ENCODE data around the gene LIPK. TPM values are rescaled to one million over a fixed set of nuclear protein-coding genes. Genes with fewer than 3 reads are reported as not detected.
"Not testable (repeated sequence)": the region's sequence is repeated elsewhere in the genome, so short reads cannot be mapped to it uniquely, and the experiment has no call there.

LIPK gene
- total RNA-seq, 1 donor from 2014 or later: not detected

- Mint-ChIP-seq H3K4me1 (ENCODE audit: low read depth, unreplicated experiment) (peaks cover 21% of the 10 kb centered on the region), H3K9me3 (ENCODE audit: unreplicated experiment) (no peaks in the 10 kb centered on the region), H3K4me3 (ENCODE audit: unreplicated experiment) (no peak overlapping the region), H3K27me3 (ENCODE audit: low read depth, unreplicated experiment) (peaks cover 4% of the 10 kb centered on the region), H3K27ac (ENCODE audit: unreplicated experiment) (no peak overlapping the region), H3K36me3 (ENCODE audit: low read depth, unreplicated experiment) (no peaks in the 10 kb centered on the region)
- no peak for TF ChIP-seq EZH2 (IDR thresholded peaks at IDR 0.05; ENCODE audit: insufficient read depth, low read length)
- TF ChIP-seq CTCF (IDR thresholded peaks at IDR 0.05; ENCODE audit: insufficient read depth, low read depth, low read length): no peak
- H4K20me1 ChIP-seq (ENCODE audit: insufficient read depth, low read length): no peaks in the 10 kb centered on the region
- no peak overlapping the region for H2AFZ ChIP-seq (ENCODE audit: low read depth, low read length)
- no peak overlapping the region for H3K27ac ChIP-seq (ENCODE audit: low read depth, low read length)
- H3K9me3 ChIP-seq (ENCODE audit: insufficient read depth, low read depth, low read length): no peaks in the 10 kb centered on the region
- no peaks in the 10 kb centered on the region for H3K27me3 ChIP-seq (ENCODE audit: insufficient read depth, low read length)
- peak overlapping the region; percentile 18 for H3K4me2 ChIP-seq (ENCODE audit: low read length)
- peaks cover 21% of the 10 kb centered on the region for H3K4me1 ChIP-seq (ENCODE audit: insufficient read depth, low read length)
- H3K79me2 ChIP-seq (ENCODE audit: insufficient read depth, low read length): no peaks in the 10 kb centered on the region
- H3K9ac ChIP-seq (ENCODE audit: low read length): no peak overlapping the region
- no peaks in the 10 kb centered on the region for H3K36me3 ChIP-seq (ENCODE audit: insufficient read depth, low read length)
- FAIRE-seq (no peak), DNase-seq (ENCODE audit: low read depth) (peak; percentile 86)
- no peak overlapping the region for H3K4me3 ChIP-seq (ENCODE audit: insufficient read depth, low read depth, low read length)
Observed at GRCh38 chr10:88702848-88703597, 3.0 kb upstream of the LIPK start.

- H3K27ac Mint-ChIP-seq (ENCODE audit: unreplicated experiment): peak overlapping the region; percentile 54
- no peaks in the 10 kb centered on the region for H3K36me3 ChIP-seq (ENCODE audit: insufficient read depth, low read length)
- no peaks in the 10 kb centered on the region for H3K9me3 ChIP-seq (ENCODE audit: insufficient read depth, low read depth, low read length)
- peak; percentile 87 for DNase-seq (ENCODE audit: low read depth)
- H3K36me3 Mint-ChIP-seq (ENCODE audit: low read depth, unreplicated experiment): no peaks in the 10 kb centered on the region
- peaks cover 28% of the 10 kb centered on the region for H3K4me1 Mint-ChIP-seq (ENCODE audit: low read depth, unreplicated experiment)
- peak overlapping the region; percentile 49 for H3K27ac ChIP-seq (ENCODE audit: low read depth, low read length)
- H3K4me1 ChIP-seq (ENCODE audit: insufficient read depth, low read length): peaks cover 21% of the 10 kb centered on the region
- H3K4me3 Mint-ChIP-seq (ENCODE audit: unreplicated experiment): no peak overlapping the region
- no peaks in the 10 kb centered on the region for H3K79me2 ChIP-seq (ENCODE audit: insufficient read depth, low read length)
- H3K27me3 Mint-ChIP-seq (ENCODE audit: low read depth, unreplicated experiment): no peaks in the 10 kb centered on the region
- FAIRE-seq: peak; percentile 93
- no peaks in the 10 kb centered on the region for H3K27me3 ChIP-seq (ENCODE audit: insufficient read depth, low read length)
- H4K20me1 ChIP-seq (ENCODE audit: insufficient read depth, low read length): no peaks in the 10 kb centered on the region
- no peak overlapping the region for H3K4me3 ChIP-seq (ENCODE audit: insufficient read depth, low read depth, low read length)
- no peak overlapping the region for H2AFZ ChIP-seq (ENCODE audit: low read depth, low read length)
- TF ChIP-seq EZH2 (IDR thresholded peaks at IDR 0.05; ENCODE audit: insufficient read depth, low read length) (no peak), CTCF (IDR thresholded peaks at IDR 0.05; ENCODE audit: insufficient read depth, low read depth, low read length) (no peak)
- H3K9me3 Mint-ChIP-seq (ENCODE audit: unreplicated experiment): no peaks in the 10 kb centered on the region
- peak overlapping the region; percentile 52 for H3K4me2 ChIP-seq (ENCODE audit: low read length)
- no peak overlapping the region for H3K9ac ChIP-seq (ENCODE audit: low read length)
Observed at GRCh38 chr10:88707429-88708155, 1.5 kb downstream of the LIPK start.

GRCh38 chr10:88709361-88709760, 3.3 kb downstream of the LIPK start:
- H3K27me3 ChIP-seq (ENCODE audit: insufficient read depth, low read length); H3K27ac ChIP-seq (ENCODE audit: low read depth, low read length); H4K20me1 ChIP-seq (ENCODE audit: insufficient read depth, low read length); H3K9me3 ChIP-seq (ENCODE audit: insufficient read depth, low read depth, low read length); H3K27me3 Mint-ChIP-seq (ENCODE audit: low read depth, unreplicated experiment); H3K27ac Mint-ChIP-seq (ENCODE audit: unreplicated experiment); H3K4me3 Mint-ChIP-seq (ENCODE audit: unreplicated experiment); H3K79me2 ChIP-seq (ENCODE audit: insufficient read depth, low read length); H3K9me3 Mint-ChIP-seq (ENCODE audit: unreplicated experiment); H3K4me2 ChIP-seq (ENCODE audit: low read length); H2AFZ ChIP-seq (ENCODE audit: low read depth, low read length); H3K36me3 Mint-ChIP-seq (ENCODE audit: low read depth, unreplicated experiment); FAIRE-seq; H3K36me3 ChIP-seq (ENCODE audit: insufficient read depth, low read length); H3K4me3 ChIP-seq (ENCODE audit: insufficient read depth, low read depth, low read length); DNase-seq (ENCODE audit: low read depth); H3K9ac ChIP-seq (ENCODE audit: low read length): not testable (repeated sequence)
- H3K4me1 ChIP-seq (ENCODE audit: insufficient read depth, low read length): peaks cover 10% of the 10 kb centered on the region
- H3K4me1 Mint-ChIP-seq (ENCODE audit: low read depth, unreplicated experiment): peaks cover 20% of the 10 kb centered on the region
